T-helper 1 cell treated with Interleukin-12 subunit alpha and Interleukin-12 subunit beta and Interleukin-4 antibody, amounts not matched to agents 30 ng/mL and 1 ng/mL, for 36 hours (primary cell): Measurements from ENCODE around the gene DNAJC13. TPM values are rescaled to one million over a fixed set of nuclear protein-coding genes. Genes with fewer than 3 reads are reported as not detected.
"Not testable (repeated sequence)": the region's sequence is repeated elsewhere in the genome, so short reads cannot be mapped to it uniquely, and the experiment has no call there.

Experiments used
- intact Hi-C: fragments of 100-400 bp; cut with micrococcal nuclease; formaldehyde crosslinking; loops from one replicate; pipeline ENCODE4 v1.15.1; 2024
- total RNA-seq: library from RNA; stranded (reverse); gene quantifications from 2 replicates; pipeline ENCODE4 v1.2.3, GENCODE V29; 2022

DNAJC13 gene
- 35.4 TPM in 2 replicates for total RNA-seq

- intact Hi-C loops, result loop anchor here (1.0 to 10.0 kb wide), 12 partner anchors 65 to 1670 kb away; partner anchors contain the start of genes ASTE1, CDV3, CPNE4 and NEK11
These were observed at the start of gene DNAJC13 for GRCh38 chr3:132416807-132417694. TSS of gene DNAJC13 (plus strand) at chr3:132417502. CDS start at chr3:132434551, 17,049 bp downstream.

GRCh38 chr3:132368515-132368914, 48.8 kb upstream of the DNAJC13 start:
- intact Hi-C loops, result no loop called here

DNA sequence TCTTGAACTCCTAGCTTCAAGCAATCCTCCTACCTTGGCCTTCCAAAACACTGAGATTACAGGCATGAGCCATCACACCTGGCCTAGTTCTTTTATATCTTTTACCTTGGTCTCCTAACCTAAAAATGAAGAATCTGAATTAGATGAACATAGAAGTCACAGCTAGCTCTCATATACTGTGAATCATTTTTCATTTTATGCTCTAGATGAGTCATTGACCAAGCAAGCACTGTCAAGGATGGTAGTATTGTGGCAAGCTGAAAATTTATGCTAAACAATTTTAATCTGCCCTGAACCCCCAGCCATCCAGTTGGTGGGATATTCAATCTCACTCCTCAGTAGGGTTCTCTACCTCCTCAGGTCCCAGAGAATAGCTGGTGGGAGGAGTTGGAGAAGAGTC, 48.3 kb upstream of the DNAJC13 start:
- intact Hi-C loops, result no loop called here

DNA sequence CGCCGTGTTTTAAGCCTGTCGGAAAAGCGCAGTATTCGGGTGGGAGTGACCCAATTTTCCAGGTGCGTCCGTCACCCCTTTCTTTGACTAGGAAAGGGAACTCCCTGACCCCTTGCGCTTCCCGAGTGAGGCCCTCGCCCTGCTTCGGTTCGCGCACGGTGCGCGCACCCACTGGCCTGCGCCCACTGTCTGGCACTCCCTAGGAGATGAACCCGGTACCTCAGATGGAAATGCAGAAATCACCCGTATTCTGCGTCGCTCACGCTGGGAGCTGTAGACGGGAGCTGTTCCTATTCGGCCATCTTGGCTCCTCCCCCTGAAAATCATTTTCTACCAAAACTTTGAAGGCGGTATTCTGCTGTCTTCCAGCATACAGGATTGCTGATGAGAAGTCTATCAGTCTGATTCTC, 40.4 kb upstream of the DNAJC13 start:
- intact Hi-C loops, result not testable (repeated sequence)

GRCh38 chr3:132378048-132378762, 39.1 kb upstream of the DNAJC13 start:
- intact Hi-C loops, result no loop called here

- intact Hi-C loops, result no loop called here
These were observed 38.5 kb upstream of the DNAJC13 start for GRCh38 chr3:132378846-132379245.

- intact Hi-C loops, result no loop called here
These were observed 36.4 kb upstream of the DNAJC13 start for GRCh38 chr3:132380920-132381319.

DNA sequence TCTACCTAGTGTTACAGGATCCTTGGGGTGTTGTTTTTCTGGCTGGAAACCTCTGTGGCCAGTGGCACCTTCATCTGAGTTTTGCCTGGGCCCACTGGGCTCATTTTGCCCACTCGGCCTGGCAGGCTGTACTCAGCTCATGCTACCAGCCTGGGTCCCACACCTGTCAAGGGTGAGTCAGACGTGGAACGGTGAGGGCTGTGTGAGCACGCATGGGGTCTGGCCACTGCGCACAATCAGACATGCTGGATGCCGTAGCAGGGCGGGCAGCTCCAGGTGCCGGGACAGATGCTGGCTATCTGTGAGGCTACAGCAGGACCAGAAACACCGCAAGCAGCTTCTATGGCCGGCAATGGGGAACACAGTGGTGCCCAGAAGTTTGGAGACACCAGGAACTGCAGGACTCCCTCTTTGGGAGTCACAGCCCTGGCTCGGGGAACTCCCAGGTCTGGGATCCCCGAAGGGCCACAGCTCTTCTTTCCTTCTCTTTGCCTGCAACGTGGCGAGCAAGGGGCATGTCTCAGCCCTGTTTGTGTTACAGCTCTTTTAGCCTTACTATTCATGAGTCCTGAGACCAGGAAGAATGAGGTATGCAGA, 35.9 kb upstream of the DNAJC13 start:
- intact Hi-C loops, result no loop called here

DNA sequence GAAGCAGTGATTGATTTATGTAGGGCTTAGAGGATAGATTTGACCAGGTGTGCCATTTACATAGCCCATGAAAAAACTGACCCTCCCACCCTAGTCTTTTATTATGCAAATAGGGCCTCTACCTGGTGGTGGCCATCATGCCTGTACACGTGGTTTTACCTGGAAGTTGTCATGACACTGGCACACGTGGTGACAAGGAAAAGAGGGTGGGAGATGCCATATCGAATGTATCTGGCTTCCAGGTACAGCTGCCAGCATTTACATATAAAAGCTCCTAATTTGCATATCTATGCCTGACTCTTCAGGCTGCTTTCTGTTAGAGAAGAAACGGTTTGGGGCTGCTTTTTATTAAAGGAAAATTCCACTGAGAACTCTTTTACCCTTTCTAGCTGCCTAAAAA, 35.0 kb upstream of the DNAJC13 start:
- intact Hi-C loops, result no loop called here

- intact Hi-C loops, result no loop called here
These were observed 34.6 kb upstream of the DNAJC13 start for GRCh38 chr3:132382688-132383194.

- intact Hi-C loops, result no loop called here
These were observed 31.0 kb upstream of the DNAJC13 start for GRCh38 chr3:132386259-132386658.

DNA sequence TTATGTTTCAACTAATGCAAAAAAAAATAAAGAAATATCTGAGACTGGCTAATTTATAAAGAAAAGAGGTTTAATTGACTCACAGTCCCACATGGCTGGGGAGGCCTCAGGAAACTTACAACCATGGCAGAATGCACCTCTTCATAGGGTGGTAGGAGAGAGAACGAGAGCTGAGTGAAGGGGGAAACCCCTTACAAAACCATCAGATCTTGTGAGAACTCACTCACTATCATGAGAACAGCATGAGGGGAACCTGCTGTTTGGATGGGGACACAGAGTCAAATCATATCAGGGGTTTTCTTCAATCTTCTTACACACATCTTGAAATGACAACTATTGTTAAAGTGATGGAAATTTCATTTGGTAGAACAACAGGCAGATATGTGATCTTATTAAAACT, 24.6 kb upstream of the DNAJC13 start:
- intact Hi-C loops, result not testable (repeated sequence)

- intact Hi-C loops, result no loop called here
These were observed 23.0 kb upstream of the DNAJC13 start for GRCh38 chr3:132394320-132394719.

GRCh38 chr3:132395126-132395525, 22.2 kb upstream of the DNAJC13 start:
- intact Hi-C loops, result no loop called here

DNA sequence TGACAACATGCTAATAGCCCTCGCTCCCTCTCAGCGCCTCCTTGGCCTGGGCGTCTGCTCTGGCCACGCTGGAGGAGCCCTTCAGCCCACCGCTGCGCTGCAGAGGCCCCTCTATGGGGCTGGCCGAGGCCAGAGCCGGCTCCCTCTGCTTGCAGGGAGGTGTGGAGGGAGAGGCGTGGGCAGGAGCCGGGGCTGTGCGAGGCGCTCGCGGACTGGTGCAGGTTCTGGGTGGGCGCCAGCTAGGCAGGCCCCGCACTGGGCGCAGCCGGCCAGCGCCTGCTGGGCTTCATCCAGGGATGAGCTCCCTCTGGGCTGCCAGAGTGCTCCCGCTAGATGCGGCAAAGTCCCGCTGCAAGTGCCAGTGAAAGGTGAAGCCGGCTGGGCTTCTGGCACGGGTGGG, 21.0 kb upstream of the DNAJC13 start:
- intact Hi-C loops, result no loop called here

DNA sequence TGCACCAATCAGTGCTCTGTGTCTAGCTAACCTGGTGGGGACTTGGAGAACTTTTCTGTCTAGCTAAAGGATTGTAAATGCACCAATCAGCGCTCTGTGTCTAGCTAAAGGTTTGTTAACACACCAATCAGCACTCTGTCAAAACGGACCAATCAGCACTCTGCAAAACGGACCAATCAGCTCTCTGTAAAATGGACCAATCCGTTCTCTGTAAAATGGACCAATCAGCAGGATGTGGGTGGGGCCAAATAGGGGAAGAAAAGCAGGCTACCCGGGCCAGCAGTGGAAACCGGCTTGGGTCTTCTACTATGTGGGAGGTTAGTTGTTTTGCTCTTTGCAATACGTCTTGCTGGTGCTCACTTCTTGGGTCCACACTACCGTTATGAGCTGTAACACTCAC, 20.5 kb upstream of the DNAJC13 start:
- intact Hi-C loops, result not testable (repeated sequence)

- intact Hi-C loops, result loop anchor here (1.0 to 2.0 kb wide), 3 partner anchors 47 to 605 kb away; no protein-coding TSS in a partner anchor
These were observed 18.0 kb upstream of the DNAJC13 start for GRCh38 chr3:132399054-132399929.

DNA sequence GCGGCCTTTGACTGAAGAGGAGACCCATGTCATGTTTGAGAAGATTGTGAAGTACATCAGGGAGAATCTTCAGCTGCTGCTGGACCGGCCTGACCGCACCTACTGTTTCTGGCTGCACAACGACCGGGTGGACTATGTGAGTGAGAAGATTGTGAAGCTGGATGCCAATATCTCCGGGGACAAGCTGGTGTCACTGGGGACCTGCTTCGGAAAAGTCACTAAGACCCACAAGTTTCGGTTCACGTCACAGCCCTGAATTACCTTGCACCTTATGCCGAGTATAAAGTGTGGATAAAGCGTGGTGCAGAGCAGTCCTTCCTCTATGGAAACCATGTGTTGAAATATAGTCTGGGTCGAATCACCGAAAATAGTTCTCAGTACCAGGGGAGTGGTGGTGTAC, 16.0 kb upstream of the DNAJC13 start:
- intact Hi-C loops, result no loop called here

DNA sequence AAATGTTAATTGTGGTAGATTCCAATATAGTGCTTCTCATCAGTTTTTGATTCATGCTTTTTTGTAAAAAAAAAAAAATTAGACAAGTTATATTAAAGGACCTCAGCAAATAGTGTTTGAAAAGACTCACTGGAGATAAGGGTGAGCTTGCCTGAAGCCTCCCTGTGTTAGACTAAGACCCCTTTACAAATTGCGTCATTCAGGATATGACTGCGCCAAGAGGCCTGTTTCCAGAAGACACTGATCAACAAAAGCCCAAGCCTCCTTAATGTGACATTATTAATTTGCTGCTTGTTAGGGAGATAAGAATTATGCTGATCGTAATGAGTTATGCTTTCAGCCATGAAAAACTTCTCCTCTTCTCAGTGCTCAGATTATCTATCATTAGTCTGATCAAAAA, 13.0 kb upstream of the DNAJC13 start:
- intact Hi-C loops, result no loop called here

DNA sequence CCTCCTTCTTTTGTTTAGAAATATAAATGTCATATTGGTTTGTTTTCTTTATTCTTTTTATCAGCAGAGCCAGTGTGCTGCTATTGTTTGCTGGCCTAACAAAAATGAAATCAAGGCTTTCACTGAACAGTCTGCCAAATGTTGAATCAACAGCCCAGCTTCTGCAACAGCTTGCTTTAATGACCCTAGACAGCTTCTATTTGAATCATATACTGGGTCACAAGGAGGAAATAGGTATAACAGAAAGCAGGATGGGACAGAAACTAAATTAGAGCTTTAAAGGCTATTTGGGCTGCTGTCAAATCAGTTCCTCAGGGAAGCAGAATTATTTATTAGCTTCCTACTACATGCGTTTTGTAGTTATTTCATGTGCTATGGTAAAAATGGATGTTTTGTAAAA, 12.1 kb upstream of the DNAJC13 start:
- intact Hi-C loops, result no loop called here
